Left ventricle myocardium inferior (tissue), 1 donor: ENCODE data around the gene DR1. TPM values are rescaled to one million over a fixed set of nuclear protein-coding genes. Genes with fewer than 3 reads are reported as not detected.

Experiments
- DNase-seq: peaks from one replicate; pipeline ENCODE4 v3.0.0-alpha.2; 2020
- H3K27ac ChIP-seq: fragments of 200-600 bp; replicated peaks from 2 replicates; pipeline ENCODE4 v1.8.0; 2021
- H3K27me3 ChIP-seq: fragments of 200-600 bp; 2 replicates; pipeline ENCODE4 v1.8.0; 2021; ENCODE audit warnings: low read depth
- H3K36me3 ChIP-seq: fragments of 200-600 bp; 2 replicates; pipeline ENCODE4 v1.8.0; 2021
- H3K4me1 ChIP-seq: fragments of 200-600 bp; 2 replicates; pipeline ENCODE4 v1.8.0; 2021
- H3K4me3 ChIP-seq: fragments of 200-600 bp; 2 replicates; pipeline ENCODE4 v1.8.0; 2021; ENCODE audit warnings: mild to moderate bottlenecking, moderate library complexity
- H3K9me3 ChIP-seq: fragments of 200-600 bp; replicated peaks from 2 replicates; pipeline ENCODE4 v1.8.0; 2021
- CTCF ChIP-seq: fragments of 200-600 bp; IDR thresholded peaks from 2 replicates; pipeline ENCODE4 v1.8.0; 2021; ENCODE audit warnings: antibody characterized with exemption, mild to moderate bottlenecking, borderline replicate concordance
- intact Hi-C: fragments of 100-400 bp; cut with micrococcal nuclease; formaldehyde crosslinking; loops from one replicate; pipeline ENCODE4 v1.11.0; 2022
- total RNA-seq: library from RNA; stranded (reverse); fragmentation: NEBNext Ultra II Directional; extraction: Animal tissue kit (Norgen Biotek cat#: 25700); gene quantifications from one replicate; pipeline ENCODE4 v1.2.1, GENCODE V29; 2021
- donor health status: DM: no; HTN: yes; CAD: no; lungs with severe emphysema.

Gene DR1
- total RNA-seq, 1 donor from 2014 or later, result 37.7 TPM

- no peaks in the 10 kb centered on the region for H3K9me3 ChIP-seq
- H3K4me3 ChIP-seq, result no peak overlapping the region
- TF ChIP-seq CTCF, result no peak
- H3K27ac ChIP-seq, result no peak overlapping the region
- H3K4me1 ChIP-seq, result peaks cover 66% of the 10 kb centered on the region
- intact Hi-C loops, result no loop called here
- no peaks in the 10 kb centered on the region for H3K27me3 ChIP-seq
- DNase-seq, result no peak
- no peaks in the 10 kb centered on the region for H3K36me3 ChIP-seq
These were observed 1.2 kb upstream of the DR1 start for GRCh38 chr1:93344484-93344883.

- H3K4me1 ChIP-seq, result peaks cover 72% of the 10 kb centered on the region
- intact Hi-C loops, result no loop called here
- H3K27me3 ChIP-seq, result no peaks in the 10 kb centered on the region
- peak overlapping the region; percentile 96 for H3K27ac ChIP-seq
- peak overlapping the region; percentile 93 for H3K4me3 ChIP-seq
- H3K9me3 ChIP-seq, result no peaks in the 10 kb centered on the region
- TF ChIP-seq CTCF, result peak; percentile 5
- H3K36me3 ChIP-seq, result no peaks in the 10 kb centered on the region
- no peak for DNase-seq
These were observed 648 bp upstream of the DR1 start for GRCh38 chr1:93344886-93345632.

GRCh38 chr1:93346421-93346993 is 800 bp downstream of the DR1 start:
- no peaks in the 10 kb centered on the region for H3K9me3 ChIP-seq
- no peaks in the 10 kb centered on the region for H3K27me3 ChIP-seq
- no peak for DNase-seq
- intact Hi-C loops, result no loop called here
- peak overlapping the region; percentile 93 for H3K4me3 ChIP-seq
- no peaks in the 10 kb centered on the region for H3K36me3 ChIP-seq
- TF ChIP-seq CTCF, result no peak
- peak overlapping the region; percentile 96 for H3K27ac ChIP-seq
- peaks cover 79% of the 10 kb centered on the region for H3K4me1 ChIP-seq

GRCh38 chr1:93347334-93347899 is 1.7 kb downstream of the DR1 start:
- Histone ChIP-seq H3K4me1 (peaks cover 88% of the 10 kb centered on the region), H3K9me3 (no peaks in the 10 kb centered on the region), H3K27me3 (no peaks in the 10 kb centered on the region), H3K27ac (peak overlapping the region; percentile 96), H3K4me3 (peak overlapping the region; percentile 93), H3K36me3 (no peaks in the 10 kb centered on the region)
- no peak for DNase-seq
- intact Hi-C loops, result no loop called here
- TF ChIP-seq CTCF, result no peak

- intact Hi-C loops, result no loop called here
- H3K9me3 ChIP-seq, result no peaks in the 10 kb centered on the region
- H3K36me3 ChIP-seq, result no peaks in the 10 kb centered on the region
- H3K27ac ChIP-seq, result peak overlapping the region; percentile 96
- no peak for TF ChIP-seq CTCF
- DNase-seq, result no peak
- H3K4me3 ChIP-seq, result peak overlapping the region; percentile 93
- peaks cover 89% of the 10 kb centered on the region for H3K4me1 ChIP-seq
- H3K27me3 ChIP-seq, result no peaks in the 10 kb centered on the region
These were observed 2.5 kb downstream of the DR1 start for GRCh38 chr1:93348104-93348728.
